ENCODE measurements around the gene TUBA1C.
"Not testable (repeated sequence)": the region's sequence is repeated elsewhere in the genome, so short reads cannot be mapped to it uniquely, and the experiment has no call there.

The TUBA1C gene

GRCh38 chr12:49255456-49255855 lies 9.4 kb upstream of the TUBA1C start:
- in situ Hi-C loops (cut with HindIII; ENCODE audit: low sequenced_read_pairs) = not testable (repeated sequence)

GRCh38 chr12:49255857-49256637 lies 8.8 kb upstream of the TUBA1C start:
- in situ Hi-C loops (cut with HindIII; ENCODE audit: low sequenced_read_pairs) = no loop called here

GRCh38 chr12:49257508-49258184 lies 7.2 kb upstream of the TUBA1C start:
- in situ Hi-C loops (cut with HindIII; ENCODE audit: low sequenced_read_pairs) = not testable (repeated sequence)

- in situ Hi-C loops (cut with HindIII; ENCODE audit: low sequenced_read_pairs) = no loop called here
Observed at GRCh38 chr12:49259452-49259851, 5.4 kb upstream of the TUBA1C start.

- in situ Hi-C loops (cut with HindIII; ENCODE audit: low sequenced_read_pairs) = no loop called here
Observed at GRCh38 chr12:49260166-49260565, 4.7 kb upstream of the TUBA1C start.

- in situ Hi-C loops (cut with HindIII; ENCODE audit: low sequenced_read_pairs) = no loop called here
Observed at GRCh38 chr12:49260571-49261363, 4.1 kb upstream of the TUBA1C start.

- in situ Hi-C loops (cut with HindIII; ENCODE audit: low sequenced_read_pairs) = no loop called here
Observed at GRCh38 chr12:49261721-49262120, 3.2 kb upstream of the TUBA1C start.

GRCh38 chr12:49263400-49263763 lies 1.5 kb upstream of the TUBA1C start:
- in situ Hi-C loops (cut with HindIII; ENCODE audit: low sequenced_read_pairs) = no loop called here

GRCh38 chr12:49264466-49264872 lies 413 bp upstream of the TUBA1C start:
- in situ Hi-C loops (cut with HindIII; ENCODE audit: low sequenced_read_pairs) = no loop called here

GRCh38 chr12:49269191-49269590 lies 4.3 kb downstream of the TUBA1C start:
- in situ Hi-C loops (cut with HindIII; ENCODE audit: low sequenced_read_pairs) = not testable (repeated sequence)

- in situ Hi-C loops (cut with HindIII; ENCODE audit: low sequenced_read_pairs) = no loop called here
Observed at GRCh38 chr12:49272790-49273725, 8.2 kb downstream of the TUBA1C start.

GRCh38 chr12:49273726-49274395 lies 9.0 kb downstream of the TUBA1C start:
- in situ Hi-C loops (cut with HindIII; ENCODE audit: low sequenced_read_pairs) = no loop called here

GRCh38 chr12:49274396-49275069 lies 9.7 kb downstream of the TUBA1C start:
- in situ Hi-C loops (cut with HindIII; ENCODE audit: low sequenced_read_pairs) = no loop called here

- in situ Hi-C loops (cut with HindIII; ENCODE audit: low sequenced_read_pairs) = no loop called here
Observed at GRCh38 chr12:49276304-49277290, 11.7 kb downstream of the TUBA1C start.

- in situ Hi-C loops (cut with HindIII; ENCODE audit: low sequenced_read_pairs) = no loop called here
Observed at GRCh38 chr12:49277466-49277865, 12.6 kb downstream of the TUBA1C start.

- in situ Hi-C loops (cut with HindIII; ENCODE audit: low sequenced_read_pairs) = no loop called here
Observed at GRCh38 chr12:49279706-49280159, 14.9 kb downstream of the TUBA1C start.

GRCh38 chr12:49280545-49280944 lies 15.7 kb downstream of the TUBA1C start:
- in situ Hi-C loops (cut with HindIII; ENCODE audit: low sequenced_read_pairs) = not testable (repeated sequence)

- in situ Hi-C loops (cut with HindIII; ENCODE audit: low sequenced_read_pairs) = no loop called here
Observed at GRCh38 chr12:49282302-49282701, 17.4 kb downstream of the TUBA1C start.

Data from DLD1 (cell line).